Pericardium fibroblast (primary cell): ENCODE results near the gene KTI12. TPM values are rescaled to one million over a fixed set of nuclear protein-coding genes. Genes with fewer than 3 reads are reported as not detected.

Experiments used
- total RNA-seq: library from RNA; depleted of rRNA; stranded (reverse); fragments of >200 nt; gene quantifications from 2 replicates; pipeline ENCODE4 v1.2.3, GENCODE V29; 2015

The KTI12 gene, protein sequence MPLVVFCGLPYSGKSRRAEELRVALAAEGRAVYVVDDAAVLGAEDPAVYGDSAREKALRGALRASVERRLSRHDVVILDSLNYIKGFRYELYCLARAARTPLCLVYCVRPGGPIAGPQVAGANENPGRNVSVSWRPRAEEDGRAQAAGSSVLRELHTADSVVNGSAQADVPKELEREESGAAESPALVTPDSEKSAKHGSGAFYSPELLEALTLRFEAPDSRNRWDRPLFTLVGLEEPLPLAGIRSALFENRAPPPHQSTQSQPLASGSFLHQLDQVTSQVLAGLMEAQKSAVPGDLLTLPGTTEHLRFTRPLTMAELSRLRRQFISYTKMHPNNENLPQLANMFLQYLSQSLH
- total RNA-seq: 9.7 and 12.2 TPM in 2 replicates

DNA sequence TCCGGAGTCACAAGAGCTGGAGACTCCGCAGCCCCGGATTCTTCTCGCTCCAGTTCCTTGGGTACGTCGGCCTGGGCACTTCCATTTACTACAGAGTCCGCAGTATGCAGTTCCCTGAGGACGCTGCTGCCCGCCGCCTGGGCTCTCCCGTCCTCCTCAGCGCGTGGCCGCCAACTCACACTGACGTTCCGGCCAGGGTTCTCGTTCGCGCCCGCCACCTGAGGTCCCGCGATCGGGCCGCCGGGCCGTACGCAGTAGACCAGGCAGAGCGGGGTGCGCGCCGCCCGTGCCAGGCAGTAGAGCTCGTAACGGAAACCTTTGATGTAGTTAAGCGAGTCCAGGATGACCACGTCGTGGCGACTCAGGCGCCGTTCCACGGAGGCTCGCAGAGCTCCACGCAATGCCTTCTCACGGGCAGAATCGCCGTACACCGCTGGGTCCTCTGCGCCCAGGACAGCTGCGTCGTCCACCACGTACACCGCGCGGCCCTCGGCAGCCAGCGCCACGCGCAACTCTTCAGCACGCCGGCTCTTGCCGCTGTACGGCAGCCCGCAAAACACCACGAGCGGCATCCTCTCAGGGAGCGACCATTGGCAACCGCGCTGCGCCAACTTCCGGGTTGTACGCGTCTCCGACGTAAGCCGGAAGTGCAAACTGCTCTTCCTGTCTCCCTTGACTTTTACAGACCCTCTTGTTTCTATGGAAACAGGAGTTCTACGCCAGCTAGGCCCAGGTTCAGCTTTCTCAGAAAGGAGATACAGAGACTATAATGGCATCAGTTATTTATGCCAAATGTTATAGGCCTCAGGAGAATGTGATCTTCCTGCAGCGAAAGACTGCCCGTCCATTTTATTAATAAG lies at the start of gene KTI12:
Gene KTI12, minus strand, starts transcription at position 621 of the 860 bp plus-strand sequence. Its CDS starts 49 bp downstream, at position 572.

GRCh38 chr1:52056163-52056936 lies 22.7 kb upstream of the KTI12 start, which contains the start of gene BTF3L4:
TSS of gene BTF3L4 (plus strand) at chr1:52056295. CDS start at chr1:52059848, 3,553 bp downstream.

DNA sequence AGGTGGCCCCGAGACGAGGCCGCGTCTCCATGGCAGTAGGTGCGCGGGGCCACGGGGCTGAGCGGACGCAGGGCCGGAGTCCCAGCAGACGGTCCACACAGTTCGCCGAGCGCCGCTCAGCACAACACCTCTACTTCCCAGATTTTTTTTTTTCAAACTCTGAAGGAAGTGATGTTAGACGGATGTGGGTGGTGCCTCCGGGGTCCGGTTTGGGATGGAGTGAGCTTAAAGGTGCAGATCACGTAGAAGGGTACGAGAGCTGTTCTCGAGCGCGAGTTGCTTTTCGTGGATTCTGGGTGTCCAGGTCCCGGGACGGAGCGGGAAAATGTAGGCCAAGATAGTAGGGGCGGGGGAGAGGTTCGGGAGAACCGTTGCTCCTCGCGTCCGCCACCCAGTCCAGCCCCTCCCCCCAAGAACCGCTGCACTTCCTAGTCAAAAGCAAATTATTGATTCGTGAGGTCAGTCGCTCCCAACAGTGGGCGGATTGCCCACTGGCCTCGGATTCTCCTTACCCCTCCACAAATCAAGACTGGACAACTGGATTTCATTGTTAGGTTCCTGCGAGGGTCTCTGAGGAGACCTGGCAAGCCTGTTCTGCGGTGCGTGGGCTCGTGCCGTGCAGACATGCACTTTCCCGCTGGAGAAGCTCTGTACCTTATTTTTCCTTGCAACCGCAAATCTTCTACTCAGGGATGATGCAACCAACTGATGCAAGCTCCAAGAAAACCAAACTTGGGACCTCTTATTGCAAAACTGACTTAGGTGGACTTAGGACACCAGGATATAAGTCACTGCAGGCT lies 21.7 kb upstream of the KTI12 start, which contains the start of gene TXNDC12:
Gene TXNDC12, minus strand, starts transcription at position 126 of the 800 bp plus-strand sequence. Its CDS starts 95 bp downstream, at position 31.

DNA sequence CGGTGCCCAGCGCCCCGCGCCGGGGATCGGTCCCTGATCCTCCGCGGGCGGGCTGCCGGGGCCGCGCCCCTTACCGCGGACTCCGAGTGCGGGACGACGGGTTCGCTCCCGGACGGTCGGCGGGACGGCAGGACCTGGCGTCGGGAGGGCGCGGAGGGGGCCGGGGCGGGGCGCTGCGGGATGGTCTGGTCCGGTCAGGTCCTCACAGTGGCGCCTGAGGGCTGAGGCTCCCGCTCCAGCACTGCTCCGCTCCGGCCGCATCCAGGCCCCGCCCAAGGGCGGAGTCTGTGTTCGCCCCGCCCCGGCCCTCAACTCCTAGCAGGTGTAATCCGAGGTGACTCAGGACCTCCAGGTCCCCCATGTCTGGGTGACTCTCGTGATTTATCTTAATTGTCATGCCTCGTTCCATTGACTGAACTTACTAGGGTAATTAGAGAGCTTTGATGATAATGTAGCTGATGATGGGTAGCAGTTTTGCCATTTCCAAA lies 43.1 kb downstream of the KTI12 start, which contains the start of gene RAB3B:
Gene RAB3B, minus strand, starts transcription at position 223 of the 488 bp plus-strand sequence. CDS start 13,583 bp downstream, outside the sequence.

Other genes starting within 250 kb of the KTI12 start
- gene NRDC, start 155.1 kb downstream of the KTI12 start, total RNA-seq: 46.0 and 59.7 TPM in 2 replicates
- gene RAB3B, start 43.1 kb downstream of the KTI12 start, total RNA-seq: 0.77 and 1.8 TPM in 2 replicates
- 40.4 and 49.7 TPM in 2 replicates for gene TXNDC12, start 21.4 kb upstream of the KTI12 start, total RNA-seq
- gene BTF3L4, start 22.5 kb upstream of the KTI12 start, total RNA-seq: 49.6 and 70.4 TPM in 2 replicates
- 18.4 and 20.8 TPM in 2 replicates for gene ZFYVE9, start 108.3 kb upstream of the KTI12 start, total RNA-seq